ENCODE measurements around the gene ANKS6. TPM values are rescaled to one million over a fixed set of nuclear protein-coding genes. Genes with fewer than 3 reads are reported as not detected.

ANKS6 gene
- total and polyA plus RNA-seq, 2 experiments from 2014 or later = 36.9 to 59.0 TPM

GRCh38 chr9:98797491-98797890, 1.1 kb upstream of the ANKS6 start:
- no peak for ATAC-seq
- H3K27me3 Mint-ChIP-seq (ENCODE audit: insufficient read depth, low read depth, poor library complexity) = peaks cover 8% of the 10 kb centered on the region
- H3F3A ChIP-seq (replicated peaks; ENCODE audit: low read depth) = no peaks in the 10 kb centered on the region
- H4K20me1 ChIP-seq (replicated peaks; ENCODE audit: insufficient read depth) = peaks cover 11% of the 10 kb centered on the region
- H3K4me3 Mint-ChIP-seq = no peak overlapping the region
- H3K9me2 ChIP-seq (ENCODE audit: insufficient read depth) = peaks cover 5% of the 10 kb centered on the region
- no peak overlapping the region for H3K4me3 ChIP-seq
- 0 out of 2 replicates have a peak, but pooled peaks cover 5% of the 10 kb centered on the region for H3K36me3 ChIP-seq (ENCODE audit: insufficient read depth)
- H3K27ac Mint-ChIP-seq = no peak overlapping the region
- H3K4me1 Mint-ChIP-seq = peaks cover 39% of the 10 kb centered on the region
- H3K4me1 ChIP-seq (ENCODE audit: insufficient read depth) = peaks cover 30% of the 10 kb centered on the region; the same call in 1 of the 2 replicates
- peaks cover 8% of the 10 kb centered on the region; the same call in 1 of the 2 replicates for H3K27me3 ChIP-seq (ENCODE audit: insufficient read depth)
- TF ChIP-seq STAT1 (IDR thresholded peaks at IDR 0.05; ENCODE audit: unreplicated experiment) = no peak
- TF ChIP-seq, protein P1, sequence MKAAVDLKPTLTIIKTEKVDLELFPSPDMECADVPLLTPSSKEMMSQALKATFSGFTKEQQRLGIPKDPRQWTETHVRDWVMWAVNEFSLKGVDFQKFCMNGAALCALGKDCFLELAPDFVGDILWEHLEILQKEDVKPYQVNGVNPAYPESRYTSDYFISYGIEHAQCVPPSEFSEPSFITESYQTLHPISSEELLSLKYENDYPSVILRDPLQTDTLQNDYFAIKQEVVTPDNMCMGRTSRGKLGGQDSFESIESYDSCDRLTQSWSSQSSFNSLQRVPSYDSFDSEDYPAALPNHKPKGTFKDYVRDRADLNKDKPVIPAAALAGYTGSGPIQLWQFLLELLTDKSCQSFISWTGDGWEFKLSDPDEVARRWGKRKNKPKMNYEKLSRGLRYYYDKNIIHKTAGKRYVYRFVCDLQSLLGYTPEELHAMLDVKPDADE (IDR thresholded peaks at IDR 0.05) = no peak
- TF ChIP-seq EZH2phosphoT487 (IDR thresholded peaks at IDR 0.05; ENCODE audit: unreplicated experiment) = no peak
- no peak for TF ChIP-seq JUNB (IDR thresholded peaks at IDR 0.05; ENCODE audit: unreplicated experiment)
- no peak for TF ChIP-seq POLR2AphosphoS5 (IDR thresholded peaks at IDR 0.05; ENCODE audit: low read depth)
- TF ChIP-seq, protein P2, sequence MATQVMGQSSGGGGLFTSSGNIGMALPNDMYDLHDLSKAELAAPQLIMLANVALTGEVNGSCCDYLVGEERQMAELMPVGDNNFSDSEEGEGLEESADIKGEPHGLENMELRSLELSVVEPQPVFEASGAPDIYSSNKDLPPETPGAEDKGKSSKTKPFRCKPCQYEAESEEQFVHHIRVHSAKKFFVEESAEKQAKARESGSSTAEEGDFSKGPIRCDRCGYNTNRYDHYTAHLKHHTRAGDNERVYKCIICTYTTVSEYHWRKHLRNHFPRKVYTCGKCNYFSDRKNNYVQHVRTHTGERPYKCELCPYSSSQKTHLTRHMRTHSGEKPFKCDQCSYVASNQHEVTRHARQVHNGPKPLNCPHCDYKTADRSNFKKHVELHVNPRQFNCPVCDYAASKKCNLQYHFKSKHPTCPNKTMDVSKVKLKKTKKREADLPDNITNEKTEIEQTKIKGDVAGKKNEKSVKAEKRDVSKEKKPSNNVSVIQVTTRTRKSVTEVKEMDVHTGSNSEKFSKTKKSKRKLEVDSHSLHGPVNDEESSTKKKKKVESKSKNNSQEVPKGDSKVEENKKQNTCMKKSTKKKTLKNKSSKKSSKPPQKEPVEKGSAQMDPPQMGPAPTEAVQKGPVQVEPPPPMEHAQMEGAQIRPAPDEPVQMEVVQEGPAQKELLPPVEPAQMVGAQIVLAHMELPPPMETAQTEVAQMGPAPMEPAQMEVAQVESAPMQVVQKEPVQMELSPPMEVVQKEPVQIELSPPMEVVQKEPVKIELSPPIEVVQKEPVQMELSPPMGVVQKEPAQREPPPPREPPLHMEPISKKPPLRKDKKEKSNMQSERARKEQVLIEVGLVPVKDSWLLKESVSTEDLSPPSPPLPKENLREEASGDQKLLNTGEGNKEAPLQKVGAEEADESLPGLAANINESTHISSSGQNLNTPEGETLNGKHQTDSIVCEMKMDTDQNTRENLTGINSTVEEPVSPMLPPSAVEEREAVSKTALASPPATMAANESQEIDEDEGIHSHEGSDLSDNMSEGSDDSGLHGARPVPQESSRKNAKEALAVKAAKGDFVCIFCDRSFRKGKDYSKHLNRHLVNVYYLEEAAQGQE (IDR thresholded peaks at IDR 0.05; ENCODE audit: unreplicated experiment) = no peak
- no peak for TF ChIP-seq NANOG (IDR thresholded peaks at IDR 0.05; ENCODE audit: borderline replicate concordance)
- no peak for TF ChIP-seq ZNF331 (CRISPR knock-in tag; IDR thresholded peaks at IDR 0.05; ENCODE audit: low read depth)
- TF ChIP-seq CREB1 (CRISPR knock-in tag; IDR thresholded peaks at IDR 0.05; ENCODE audit: low read depth) = no peak
- no peak for TF ChIP-seq ZNF114 (CRISPR knock-in tag; IDR thresholded peaks at IDR 0.05)
- TF ChIP-seq EZH2 (IDR thresholded peaks at IDR 0.05; ENCODE audit: low read depth, unreplicated experiment) = no peak
- TF ChIP-seq, protein P3, sequence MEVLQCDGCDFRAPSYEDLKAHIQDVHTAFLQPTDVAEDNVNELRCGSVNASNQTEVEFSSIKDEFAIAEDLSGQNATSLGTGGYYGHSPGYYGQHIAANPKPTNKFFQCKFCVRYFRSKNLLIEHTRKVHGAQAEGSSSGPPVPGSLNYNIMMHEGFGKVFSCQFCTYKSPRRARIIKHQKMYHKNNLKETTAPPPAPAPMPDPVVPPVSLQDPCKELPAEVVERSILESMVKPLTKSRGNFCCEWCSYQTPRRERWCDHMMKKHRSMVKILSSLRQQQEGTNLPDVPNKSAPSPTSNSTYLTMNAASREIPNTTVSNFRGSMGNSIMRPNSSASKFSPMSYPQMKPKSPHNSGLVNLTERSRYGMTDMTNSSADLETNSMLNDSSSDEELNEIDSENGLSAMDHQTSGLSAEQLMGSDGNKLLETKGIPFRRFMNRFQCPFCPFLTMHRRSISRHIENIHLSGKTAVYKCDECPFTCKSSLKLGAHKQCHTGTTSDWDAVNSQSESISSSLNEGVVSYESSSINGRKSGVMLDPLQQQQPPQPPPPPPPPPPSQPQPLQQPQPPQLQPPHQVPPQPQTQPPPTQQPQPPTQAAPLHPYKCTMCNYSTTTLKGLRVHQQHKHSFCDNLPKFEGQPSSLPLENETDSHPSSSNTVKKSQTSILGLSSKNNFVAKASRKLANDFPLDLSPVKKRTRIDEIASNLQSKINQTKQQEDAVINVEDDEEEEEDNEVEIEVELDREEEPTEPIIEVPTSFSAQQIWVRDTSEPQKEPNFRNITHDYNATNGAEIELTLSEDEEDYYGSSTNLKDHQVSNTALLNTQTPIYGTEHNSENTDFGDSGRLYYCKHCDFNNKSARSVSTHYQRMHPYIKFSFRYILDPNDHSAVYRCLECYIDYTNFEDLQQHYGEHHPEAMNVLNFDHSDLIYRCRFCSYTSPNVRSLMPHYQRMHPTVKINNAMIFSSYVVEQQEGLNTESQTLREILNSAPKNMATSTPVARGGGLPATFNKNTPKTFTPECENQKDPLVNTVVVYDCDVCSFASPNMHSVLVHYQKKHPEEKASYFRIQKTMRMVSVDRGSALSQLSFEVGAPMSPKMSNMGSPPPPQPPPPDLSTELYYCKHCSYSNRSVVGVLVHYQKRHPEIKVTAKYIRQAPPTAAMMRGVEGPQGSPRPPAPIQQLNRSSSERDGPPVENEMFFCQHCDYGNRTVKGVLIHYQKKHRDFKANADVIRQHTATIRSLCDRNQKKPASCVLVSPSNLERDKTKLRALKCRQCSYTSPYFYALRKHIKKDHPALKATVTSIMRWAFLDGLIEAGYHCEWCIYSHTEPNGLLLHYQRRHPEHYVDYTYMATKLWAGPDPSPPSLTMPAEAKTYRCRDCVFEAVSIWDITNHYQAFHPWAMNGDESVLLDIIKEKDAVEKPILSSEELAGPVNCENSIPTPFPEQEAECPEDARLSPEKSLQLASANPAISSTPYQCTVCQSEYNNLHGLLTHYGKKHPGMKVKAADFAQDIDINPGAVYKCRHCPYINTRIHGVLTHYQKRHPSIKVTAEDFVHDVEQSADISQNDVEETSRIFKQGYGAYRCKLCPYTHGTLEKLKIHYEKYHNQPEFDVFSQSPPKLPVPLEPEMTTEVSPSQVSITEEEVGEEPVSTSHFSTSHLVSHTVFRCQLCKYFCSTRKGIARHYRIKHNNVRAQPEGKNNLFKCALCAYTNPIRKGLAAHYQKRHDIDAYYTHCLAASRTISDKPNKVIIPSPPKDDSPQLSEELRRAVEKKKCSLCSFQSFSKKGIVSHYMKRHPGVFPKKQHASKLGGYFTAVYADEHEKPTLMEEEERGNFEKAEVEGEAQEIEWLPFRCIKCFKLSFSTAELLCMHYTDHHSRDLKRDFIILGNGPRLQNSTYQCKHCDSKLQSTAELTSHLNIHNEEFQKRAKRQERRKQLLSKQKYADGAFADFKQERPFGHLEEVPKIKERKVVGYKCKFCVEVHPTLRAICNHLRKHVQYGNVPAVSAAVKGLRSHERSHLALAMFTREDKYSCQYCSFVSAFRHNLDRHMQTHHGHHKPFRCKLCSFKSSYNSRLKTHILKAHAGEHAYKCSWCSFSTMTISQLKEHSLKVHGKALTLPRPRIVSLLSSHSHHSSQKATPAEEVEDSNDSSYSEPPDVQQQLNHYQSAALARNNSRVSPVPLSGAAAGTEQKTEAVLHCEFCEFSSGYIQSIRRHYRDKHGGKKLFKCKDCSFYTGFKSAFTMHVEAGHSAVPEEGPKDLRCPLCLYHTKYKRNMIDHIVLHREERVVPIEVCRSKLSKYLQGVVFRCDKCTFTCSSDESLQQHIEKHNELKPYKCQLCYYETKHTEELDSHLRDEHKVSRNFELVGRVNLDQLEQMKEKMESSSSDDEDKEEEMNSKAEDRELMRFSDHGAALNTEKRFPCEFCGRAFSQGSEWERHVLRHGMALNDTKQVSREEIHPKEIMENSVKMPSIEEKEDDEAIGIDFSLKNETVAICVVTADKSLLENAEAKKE (CRISPR knock-in tag; IDR thresholded peaks at IDR 0.05) = no peak
- TF ChIP-seq CTCF (conservative IDR thresholded peaks at IDR 0.05; ENCODE audit: low read depth in 2 of 2) = no peak
- no peak overlapping the region for H2AFZ ChIP-seq
- H3K79me2 ChIP-seq (replicated peaks; ENCODE audit: insufficient read depth) = peaks cover 32% of the 10 kb centered on the region
- no peak for DNase-seq (ENCODE audit: low spot score)
- peaks cover 12% of the 10 kb centered on the region; the same call in 2 of the 3 replicates for H3K9me3 Mint-ChIP-seq
- H3K36me3 Mint-ChIP-seq (ENCODE audit: low read depth) = peaks cover 5% of the 10 kb centered on the region; the same call in 2 of the 3 replicates
- no peak overlapping the region for H3K27ac ChIP-seq (ENCODE audit: low read depth)
- no peak overlapping the region for H3K4me2 ChIP-seq
